Naive thymus-derived CD4-positive, alpha-beta T cell (primary cell): Measurements from ENCODE around the gene FXR1. TPM values are rescaled to one million over a fixed set of nuclear protein-coding genes. Genes with fewer than 3 reads are reported as not detected.
"Not testable (repeated sequence)": the region's sequence is repeated elsewhere in the genome, so short reads cannot be mapped to it uniquely, and the experiment has no call there.

ENCODE experiments used
- ATAC-seq: fragments of 150-1000 bp; cut with Tn5 transposase; 2 replicates; pipeline ENCODE4 v1.10.0; 2021; ENCODE audit warnings: mild to moderate bottlenecking, moderate library complexity
- CTCF ChIA-PET: fragments of 350-600 bp; sonication (Branson Sonifier 250); formaldehyde crosslinking; loops from one replicate; lab custom pipeline; 2021; ENCODE audit warnings: antibody characterized with exemption; lab: Charles Lee
- POLR2A ChIA-PET: fragments of 350-600 bp; sonication (Branson Sonifier 250); formaldehyde crosslinking; loops from one replicate; lab custom pipeline; 2021; ENCODE audit warnings: antibody characterized with exemption, inconsistent platforms; lab: Charles Lee
- DNase-seq, 9 donors: peaks; one replicate each; pipeline versions ENCODE4 v3.0.0 to v3.0.0-alpha.2; 2020 to 2022; ENCODE audit warnings: mixed read lengths in 1 of 9
- H3K27ac ChIP-seq: one replicate; pipeline ENCODE4 v1.7.0; 2013; ENCODE audit warnings: mild to moderate bottlenecking, low read depth, low read length, moderate library complexity
- H3K27me3 ChIP-seq, 2 donors: one replicate each; pipeline ENCODE4 v1.7.0; 2013; ENCODE audit warnings: low read length in 2 of 2, mild to moderate bottlenecking in 2 of 2, moderate library complexity in 2 of 2; ENCODE audit not compliant: control insufficient read depth in 2 of 2, insufficient read depth in 2 of 2
- H3K36me3 ChIP-seq, 3 experiments: 1 replicate in 2 of 3; 2 replicates in 1 of 3; pipeline ENCODE4 v1.7.0; 2013; ENCODE audit warnings: low read length in 3 of 3, mild to moderate bottlenecking in 3 of 3, moderate library complexity in 1 of 3; ENCODE audit not compliant: insufficient read depth in 3 of 3, control insufficient read depth in 2 of 3
- H3K4me1 ChIP-seq, 2 donors: one replicate each; pipeline ENCODE4 v1.7.0; 2013; ENCODE audit warnings: low read length in 2 of 2, mild to moderate bottlenecking in 2 of 2, moderate library complexity in 1 of 2; ENCODE audit not compliant: control insufficient read depth in 2 of 2, insufficient read depth in 2 of 2
- H3K4me3 ChIP-seq: 2 replicates; pipeline ENCODE4 v1.7.0; 2013; ENCODE audit warnings: mild to moderate bottlenecking, low read length
- H3K9me3 ChIP-seq, 3 experiments: 1 replicate in 2 of 3; 2 replicates in 1 of 3; pipeline ENCODE4 v1.7.0; 2013; ENCODE audit warnings: low read length in 3 of 3; ENCODE audit not compliant: control insufficient read depth in 2 of 3
- H3K27ac Mint-ChIP-seq, 9 donors: one replicate each; pipeline ENCODE4 v1.8.0; 2020 to 2022; ENCODE audit warnings: mixed read lengths in 9 of 9, mild to moderate bottlenecking in 8 of 9, moderate library complexity in 5 of 9, inconsistent platforms in 2 of 9
- H3K27me3 Mint-ChIP-seq, 5 donors: one replicate each; pipeline ENCODE4 v1.8.0; 2021 to 2022; ENCODE audit warnings: mixed read lengths in 5 of 5, mild to moderate bottlenecking in 1 of 5
- H3K36me3 Mint-ChIP-seq, 5 donors: one replicate each; pipeline ENCODE4 v1.8.0; 2020 to 2022; ENCODE audit warnings: mixed read lengths in 5 of 5, mild to moderate bottlenecking in 3 of 5, inconsistent platforms in 1 of 5
- H3K4me1 Mint-ChIP-seq, 7 donors: one replicate each; pipeline ENCODE4 v1.8.0; 2020 to 2022; ENCODE audit warnings: mixed read lengths in 7 of 7, mild to moderate bottlenecking in 3 of 7, inconsistent platforms in 1 of 7
- H3K4me3 Mint-ChIP-seq, 10 donors: one replicate each; pipeline ENCODE4 v1.8.0; 2020 to 2022; ENCODE audit warnings: mild to moderate bottlenecking in 10 of 10, mixed read lengths in 10 of 10, moderate library complexity in 6 of 10, inconsistent platforms in 2 of 10
- H3K9me3 Mint-ChIP-seq, 11 donors: one replicate each; pipeline ENCODE4 v1.8.0; 2020 to 2022; ENCODE audit warnings: mixed read lengths in 11 of 11, mild to moderate bottlenecking in 4 of 11, inconsistent platforms in 1 of 11, moderate library complexity in 1 of 11
- intact Hi-C, 2 donors: fragments of 100-400 bp; cut with micrococcal nuclease; formaldehyde crosslinking; loops; one replicate each; pipeline ENCODE4 v1.15.1; 2023
- polyA plus RNA-seq, 2 donors: library from polyadenylated mRNA; unstranded; fragments of 300-500 nt; fragmentation: Illumina TruSeq; gene quantifications; one replicate each; pipeline ENCODE4 v1.2.3, GENCODE V29; 2021
- total RNA-seq, 6 experiments: library from RNA in 5 of 6; stranded (reverse) in 5 of 6; gene quantifications; 1 replicate in 5 of 6; 2 replicates in 1 of 6; pipeline ENCODE4 v1.2.3 and lab custom pipeline; 2021 to 2026

Gene FXR1
- total and polyA plus RNA-seq, 7 experiments from 2014 or later: 53.0 to 151 (median 124) TPM

DNA sequence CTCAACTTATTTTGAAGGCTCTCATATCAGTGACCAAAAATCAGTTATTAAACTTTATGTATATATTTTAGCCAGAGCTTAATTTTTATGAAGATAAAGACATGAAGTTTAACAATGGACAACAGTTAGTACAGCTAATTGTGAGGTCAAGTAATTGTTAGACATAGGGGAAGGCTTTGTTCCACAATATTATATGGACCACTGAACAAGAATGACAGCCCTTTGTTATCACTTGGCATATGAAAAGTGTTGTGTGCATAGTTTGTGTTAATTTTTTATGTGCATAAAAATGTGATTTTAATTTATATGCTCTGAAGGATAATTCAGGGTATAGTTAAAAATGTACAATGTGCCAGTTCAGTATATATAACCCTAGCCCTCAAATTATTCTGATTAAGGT is 65.0 kb downstream of the FXR1 start:
- DNase-seq (no peak), ATAC-seq (no peak)
- Histone ChIP-seq H3K4me1 (no peaks in the 10 kb centered on the region), H3K4me3 (no peak overlapping the region), H3K36me3 (peaks cover 0 to 26% (median 9%) of the 10 kb centered on the region in 3 experiments), H3K27me3 (no peaks in the 10 kb centered on the region), H3K9me3 (no peaks in the 10 kb centered on the region), H3K27ac (no peak overlapping the region)
- ChIA-PET POLR2A (interaction anchor here (0.8 kb wide), 1 partner anchor 66 kb away, joined by 3 read pairs; no protein-coding TSS in a partner anchor), CTCF (no interaction called here)
- Mint-ChIP-seq H3K9me3 (no peaks in the 10 kb centered on the region), H3K36me3 (peaks cover 0 to 26% (median 5%) of the 10 kb centered on the region in 5 donors), H3K27ac (peak overlapping the region in 3 of 9 donors; percentile 8 to 51 (median 50)), H3K27me3 (no peaks in the 10 kb centered on the region), H3K4me3 (no peak overlapping the region), H3K4me1 (peaks cover 0 to 26% (median 0%) of the 10 kb centered on the region in 7 donors)
- intact Hi-C loops: no loop called here

DNA sequence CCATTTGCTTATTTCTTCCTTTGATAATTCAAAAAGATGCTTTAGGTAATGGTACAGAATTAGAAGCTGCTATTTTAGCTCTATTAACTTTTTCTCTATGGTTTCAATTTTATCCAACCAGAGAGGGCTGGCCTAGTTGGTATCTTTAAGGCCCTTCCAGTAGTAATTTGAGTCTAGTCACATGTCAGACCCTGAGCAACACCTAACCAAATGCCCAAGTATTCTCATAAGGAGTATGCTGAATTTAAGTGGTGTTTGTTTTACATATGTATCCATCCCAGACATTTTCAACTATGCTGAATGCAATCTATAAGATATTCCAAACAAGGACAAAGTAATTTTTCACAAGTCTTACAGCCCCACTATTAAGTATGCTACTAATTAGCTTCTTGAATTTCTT is 67.5 kb downstream of the FXR1 start:
- CTCF ChIA-PET: no interaction called here
- Mint-ChIP-seq H3K4me3 (no peak overlapping the region), H3K9me3 (no peaks in the 10 kb centered on the region), H3K36me3 (peaks cover 3 to 19% (median 4%) of the 10 kb centered on the region in 5 donors), H3K27me3 (no peaks in the 10 kb centered on the region), H3K4me1 (peaks cover 0 to 22% (median 6%) of the 10 kb centered on the region in 7 donors), H3K27ac (peak overlapping the region in 7 of 9 donors; percentile 45 to 82 (median 59))
- Histone ChIP-seq H3K4me3 (no peak overlapping the region), H3K4me1 (no peaks in the 10 kb centered on the region), H3K36me3 (peaks cover 3 to 27% (median 11%) of the 10 kb centered on the region in 3 experiments), H3K27me3 (no peaks in the 10 kb centered on the region), H3K9me3 (no peaks in the 10 kb centered on the region), H3K27ac (peak overlapping the region; percentile 10)
- DNase-seq: no peak
- ATAC-seq: no peak
- POLR2A ChIA-PET: interaction anchor here (1.3 kb wide), 1 partner anchor 23 kb away, joined by 3 read pairs; no protein-coding TSS in a partner anchor
- intact Hi-C loops: loop anchor here (1.0 to 10.0 kb wide), 5 partner anchors 9 to 1815 kb away; partner anchors contain the start of genes ACTL6A (in 2 of the 2) and ATP11B (in 1 of the 2)

DNA sequence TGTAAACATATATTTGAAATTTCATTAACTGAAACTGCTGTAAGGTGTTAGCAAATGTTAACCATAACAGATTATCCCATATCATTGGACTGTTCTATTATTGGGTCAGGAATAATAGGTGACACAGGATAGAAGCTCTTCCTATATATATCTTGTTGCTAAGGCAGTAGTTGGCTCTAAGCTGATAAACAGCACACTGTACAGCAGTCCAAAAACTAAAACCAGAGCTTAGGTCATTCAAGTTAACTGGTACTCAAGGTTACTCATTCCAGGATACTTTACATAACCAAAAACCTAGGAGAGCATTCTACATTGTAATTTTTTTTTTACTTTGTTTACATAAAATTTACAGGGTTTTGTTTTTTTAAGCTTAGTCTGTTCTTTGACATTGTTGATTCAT is 68.1 kb downstream of the FXR1 start:
- ChIA-PET CTCF (no interaction called here), POLR2A (interaction anchor here (1.3 kb wide), 1 partner anchor 22 kb away, joined by 3 read pairs; no protein-coding TSS in a partner anchor)
- Histone ChIP-seq H3K27me3 (no peaks in the 10 kb centered on the region), H3K4me3 (no peak overlapping the region), H3K9me3 (no peaks in the 10 kb centered on the region), H3K27ac (no peak overlapping the region), H3K4me1 (no peaks in the 10 kb centered on the region), H3K36me3 (peaks cover 3 to 27% (median 14%) of the 10 kb centered on the region in 3 experiments)
- H3K36me3 Mint-ChIP-seq: peaks cover 3 to 23% (median 4%) of the 10 kb centered on the region in 5 donors
- DNase-seq (no peak), ATAC-seq (no peak)
- intact Hi-C loops: loop anchor here (1.0 to 10.0 kb wide), 5 partner anchors 9 to 1814 kb away; partner anchors contain the start of genes ACTL6A (in 2 of the 2) and ATP11B (in 1 of the 2)
- H3K9me3 Mint-ChIP-seq: no peaks in the 10 kb centered on the region
- H3K27ac Mint-ChIP-seq: peak overlapping the region in 5 of 9 donors; percentile 36 to 82 (median 59)
- no peak overlapping the region for H3K4me3 Mint-ChIP-seq
- no peaks in the 10 kb centered on the region for H3K27me3 Mint-ChIP-seq
- peaks cover 0 to 19% (median 6%) of the 10 kb centered on the region in 7 donors for H3K4me1 Mint-ChIP-seq

DNA sequence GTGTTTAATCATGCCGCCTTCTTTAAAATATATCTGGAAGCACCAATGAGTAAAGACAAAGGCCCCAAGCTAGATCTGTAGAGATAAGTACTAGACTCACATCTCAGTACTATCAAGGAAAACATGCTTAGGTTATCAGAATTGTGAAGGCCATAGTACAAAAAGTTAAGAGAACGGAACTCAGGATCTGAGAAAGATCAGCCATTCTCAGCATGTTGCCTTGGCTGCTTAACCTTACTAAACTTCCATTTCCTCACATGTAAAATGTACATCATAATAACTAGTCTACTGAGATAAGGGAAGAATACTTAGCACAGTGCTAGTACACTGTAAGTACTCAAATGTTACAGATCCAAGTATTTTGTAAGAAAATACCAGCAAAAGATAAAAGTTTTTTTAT is 69.4 kb downstream of the FXR1 start:
- ATAC-seq (no peak), DNase-seq (no peak)
- ChIA-PET POLR2A (no interaction called here), CTCF (no interaction called here)
- Histone ChIP-seq H3K4me1 (no peaks in the 10 kb centered on the region), H3K36me3 (peaks cover 3 to 33% (median 15%) of the 10 kb centered on the region in 3 experiments), H3K27me3 (no peaks in the 10 kb centered on the region), H3K27ac (peak overlapping the region; percentile 24), H3K9me3 (no peaks in the 10 kb centered on the region), H3K4me3 (no peak overlapping the region)
- intact Hi-C loops: loop anchor here (2.0 to 10.0 kb wide), 4 partner anchors 15 to 1813 kb away; partner anchors contain the start of genes ACTL6A (in 2 of the 2) and ATP11B (in 1 of the 2)
- H3K27ac Mint-ChIP-seq: peak overlapping the region in 7 of 9 donors; percentile 3 to 64 (median 53)
- H3K27me3 Mint-ChIP-seq: no peaks in the 10 kb centered on the region
- H3K4me1 Mint-ChIP-seq: peaks cover 0 to 26% (median 14%) of the 10 kb centered on the region in 7 donors
- H3K36me3 Mint-ChIP-seq: peaks cover 0 to 23% (median 7%) of the 10 kb centered on the region in 5 donors
- no peak overlapping the region for H3K4me3 Mint-ChIP-seq
- no peaks in the 10 kb centered on the region for H3K9me3 Mint-ChIP-seq

DNA sequence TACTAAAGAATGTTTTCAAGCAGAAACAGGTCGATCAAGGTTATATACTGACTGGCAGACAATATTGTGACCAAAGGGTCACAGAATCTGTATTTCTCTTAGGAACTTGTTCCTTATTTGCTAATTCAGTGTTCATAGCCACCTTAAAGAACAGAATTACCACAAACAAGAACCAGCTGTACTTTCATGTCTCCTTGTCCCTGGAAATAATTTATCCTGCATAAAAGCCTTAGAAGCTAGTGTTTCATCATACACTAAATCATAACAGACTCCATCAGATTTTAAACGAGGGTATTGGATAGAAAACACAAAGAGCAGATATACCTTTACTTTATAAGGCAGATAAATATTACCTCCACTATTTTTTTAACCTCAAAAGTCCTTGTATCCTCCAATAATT is 70.7 kb downstream of the FXR1 start:
- no peaks in the 10 kb centered on the region for H3K9me3 ChIP-seq
- ATAC-seq: no peak
- Mint-ChIP-seq H3K27ac (peak overlapping the region in 6 of 9 donors; percentile 4 to 84 (median 33)), H3K36me3 (peaks cover 0 to 25% (median 8%) of the 10 kb centered on the region in 5 donors), H3K27me3 (no peaks in the 10 kb centered on the region), H3K9me3 (no peaks in the 10 kb centered on the region), H3K4me1 (peaks cover 5 to 38% (median 26%) of the 10 kb centered on the region in 7 donors), H3K4me3 (no peak overlapping the region)
- peaks cover 4 to 5% of the 10 kb centered on the region in 2 donors for H3K4me1 ChIP-seq
- no peak for DNase-seq
- CTCF ChIA-PET: interaction anchor here (0.9 kb wide), 1 partner anchor 35 kb away, joined by 3 read pairs; no protein-coding TSS in a partner anchor
- POLR2A ChIA-PET: no interaction called here
- no peaks in the 10 kb centered on the region for H3K27me3 ChIP-seq
- no peak overlapping the region for H3K27ac ChIP-seq
- H3K36me3 ChIP-seq: peaks cover 3 to 29% (median 18%) of the 10 kb centered on the region in 3 experiments
- no peak overlapping the region for H3K4me3 ChIP-seq
- intact Hi-C loops: loop anchor here (10.0 kb wide), 3 partner anchors 1418 to 1812 kb away; partner anchors contain the start of genes ACTL6A (in 2 of the 2) and ATP11B (in 1 of the 2)

DNA sequence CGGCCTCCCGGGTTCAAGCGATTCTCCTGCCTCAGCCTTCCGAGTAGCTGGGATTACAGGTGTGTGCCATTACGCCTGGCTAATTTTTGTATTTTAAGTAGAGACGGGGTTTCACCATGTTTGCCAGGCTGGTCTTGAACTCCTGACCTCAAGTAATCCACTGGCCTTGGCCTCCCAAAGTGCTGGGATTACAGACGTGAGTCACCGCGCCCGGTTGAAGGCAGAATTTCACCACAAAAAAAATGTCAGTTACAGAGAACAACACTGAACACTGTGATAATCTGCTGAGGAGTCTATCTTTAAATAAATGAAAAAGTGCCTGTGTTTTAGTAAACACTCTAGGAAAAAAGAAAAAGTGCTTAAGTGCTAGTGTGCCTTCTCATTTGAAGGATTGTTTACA is 73.9 kb downstream of the FXR1 start:
- Mint-ChIP-seq H3K27ac (peak overlapping the region in 4 of 9 donors; percentile 24 to 85 (median 61)), H3K36me3 (peaks cover 0 to 21% (median 8%) of the 10 kb centered on the region in 5 donors), H3K4me1 (peaks cover 15 to 66% (median 44%) of the 10 kb centered on the region in 7 donors)
- H3K9me3 ChIP-seq, H3K4me3 Mint-ChIP-seq, ATAC-seq, H3K27me3 Mint-ChIP-seq, DNase-seq, H3K9me3 Mint-ChIP-seq, CTCF ChIA-PET, POLR2A ChIA-PET, H3K4me3 ChIP-seq, H3K27me3 ChIP-seq: not testable (repeated sequence)
- peaks cover 15 to 23% of the 10 kb centered on the region in 2 donors for H3K4me1 ChIP-seq
- peak overlapping the region; percentile 8 for H3K27ac ChIP-seq
- peaks cover 3 to 28% (median 18%) of the 10 kb centered on the region in 3 experiments for H3K36me3 ChIP-seq
- intact Hi-C loops: loop anchor here (5.0 to 10.0 kb wide), 4 partner anchors 309 to 1808 kb away; partner anchors contain the start of genes ACTL6A (in 2 of the 2), ATP11B (in 1 of the 2) and CCDC39 (in 1 of the 2)
